Measurements from ENCODE around the gene PICK1.

- TF ChIP-seq, protein P1, sequence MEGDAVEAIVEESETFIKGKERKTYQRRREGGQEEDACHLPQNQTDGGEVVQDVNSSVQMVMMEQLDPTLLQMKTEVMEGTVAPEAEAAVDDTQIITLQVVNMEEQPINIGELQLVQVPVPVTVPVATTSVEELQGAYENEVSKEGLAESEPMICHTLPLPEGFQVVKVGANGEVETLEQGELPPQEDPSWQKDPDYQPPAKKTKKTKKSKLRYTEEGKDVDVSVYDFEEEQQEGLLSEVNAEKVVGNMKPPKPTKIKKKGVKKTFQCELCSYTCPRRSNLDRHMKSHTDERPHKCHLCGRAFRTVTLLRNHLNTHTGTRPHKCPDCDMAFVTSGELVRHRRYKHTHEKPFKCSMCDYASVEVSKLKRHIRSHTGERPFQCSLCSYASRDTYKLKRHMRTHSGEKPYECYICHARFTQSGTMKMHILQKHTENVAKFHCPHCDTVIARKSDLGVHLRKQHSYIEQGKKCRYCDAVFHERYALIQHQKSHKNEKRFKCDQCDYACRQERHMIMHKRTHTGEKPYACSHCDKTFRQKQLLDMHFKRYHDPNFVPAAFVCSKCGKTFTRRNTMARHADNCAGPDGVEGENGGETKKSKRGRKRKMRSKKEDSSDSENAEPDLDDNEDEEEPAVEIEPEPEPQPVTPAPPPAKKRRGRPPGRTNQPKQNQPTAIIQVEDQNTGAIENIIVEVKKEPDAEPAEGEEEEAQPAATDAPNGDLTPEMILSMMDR (IDR thresholded peaks at IDR 0.05; ENCODE audit: insufficient read depth, low read depth, low read length), result no peak
- no peak for TF ChIP-seq EZH2 (IDR thresholded peaks at IDR 0.05; ENCODE audit: insufficient read depth, low read length)
Observed at GRCh38 chr22:38043151-38044039, 13.8 kb upstream of the PICK1 start.

All from astrocyte (in vitro differentiated cells and primary cell).